HG03039 (cell line): ENCODE results near the gene TBX4.
"Not testable (repeated sequence)": the region's sequence is repeated elsewhere in the genome, so short reads cannot be mapped to it uniquely, and the experiment has no call there.

ENCODE experiments used
- ATAC-seq: cut with Tn5 transposase; IDR thresholded peaks from one replicate; pipeline ENCODE4 v1.9.1; 2021; ENCODE audit warnings: mild to moderate bottlenecking, moderate library complexity; ENCODE audit not compliant: unreplicated experiment

Gene TBX4

GRCh38 chr17:61480414-61480807, 28.2 kb downstream of the TBX4 start:
- ATAC-seq = no peak

- no peak for ATAC-seq
Measured at GRCh38 chr17:61481421-61481820, 29.2 kb downstream of the TBX4 start.

GRCh38 chr17:61482467-61482866, 30.2 kb downstream of the TBX4 start:
- ATAC-seq = no peak

GRCh38 chr17:61483778-61484116, 31.5 kb downstream of the TBX4 start:
- no peak for ATAC-seq

GRCh38 chr17:61484174-61484573, 32.0 kb downstream of the TBX4 start:
- ATAC-seq = no peak

GRCh38 chr17:61485067-61485775, 33.0 kb downstream of the TBX4 start:
- ATAC-seq = no peak

- ATAC-seq = no peak
Measured at GRCh38 chr17:61486135-61487120, 34.2 kb downstream of the TBX4 start.

GRCh38 chr17:61487161-61487988, 35.2 kb downstream of the TBX4 start:
- ATAC-seq = no peak

- ATAC-seq = no peak
Measured at GRCh38 chr17:61487989-61488595, 35.9 kb downstream of the TBX4 start.

- ATAC-seq = no peak
Measured at GRCh38 chr17:61488878-61489718, 36.9 kb downstream of the TBX4 start.

- no peak for ATAC-seq
Measured at GRCh38 chr17:61489719-61490490, 37.7 kb downstream of the TBX4 start.

GRCh38 chr17:61490540-61490975, 38.3 kb downstream of the TBX4 start:
- ATAC-seq = no peak

GRCh38 chr17:61491981-61492380, 39.8 kb downstream of the TBX4 start:
- no peak for ATAC-seq

- ATAC-seq = no peak
Measured at GRCh38 chr17:61492759-61493526, 40.7 kb downstream of the TBX4 start.

- ATAC-seq = not testable (repeated sequence)
Measured at GRCh38 chr17:61493830-61494324, 41.7 kb downstream of the TBX4 start.

GRCh38 chr17:61494325-61495160, 42.3 kb downstream of the TBX4 start:
- ATAC-seq = no peak

- no peak for ATAC-seq
Measured at GRCh38 chr17:61495161-61495857, 43.1 kb downstream of the TBX4 start.
